GM10248 (cell line): Measurements from ENCODE around the gene HEATR5A.
"Not testable (repeated sequence)": the region's sequence is repeated elsewhere in the genome, so short reads cannot be mapped to it uniquely, and the experiment has no call there.

Experiments
- CTCF ChIA-PET: fragments of 300-600 bp; sonication (Branson Sonifier 250); formaldehyde crosslinking; extraction: SDS; loops from one replicate; lab custom pipeline; 2021; ENCODE audit warnings: antibody characterized with exemption; lab: Yijun Ruan, JAX
- POLR2A ChIA-PET: fragments of 350-650 bp; sonication (Branson Sonifier 250); formaldehyde crosslinking; extraction: SDS; loops from one replicate; lab custom pipeline; 2020; ENCODE audit warnings: antibody characterized with exemption; lab: Yijun Ruan, JAX
- DNase-seq: peaks from one replicate; pipeline ENCODE4 v3.0.0; 2012; ENCODE audit errors: extremely low spot score
- TF ChIP-seq, protein P1 (sequence below): IDR thresholded peaks from 2 replicates; pipeline ENCODE4 v1.5.1; 2012; ENCODE audit warnings: mild to moderate bottlenecking, low read depth; ENCODE audit errors: extremely low read depth, missing control alignments, control extremely low read depth

HEATR5A gene

GRCh38 chr14:31283578-31284252 is 136.6 kb downstream of the HEATR5A start:
- CTCF ChIA-PET: interaction anchor here (1.0 to 1.1 kb wide), 2 partner anchors 11 to 68 kb away, joined by 3 to 4 read pairs; no protein-coding TSS in a partner anchor

GRCh38 chr14:31283153-31283552 is 137.2 kb downstream of the HEATR5A start:
- TF ChIP-seq, protein P1, sequence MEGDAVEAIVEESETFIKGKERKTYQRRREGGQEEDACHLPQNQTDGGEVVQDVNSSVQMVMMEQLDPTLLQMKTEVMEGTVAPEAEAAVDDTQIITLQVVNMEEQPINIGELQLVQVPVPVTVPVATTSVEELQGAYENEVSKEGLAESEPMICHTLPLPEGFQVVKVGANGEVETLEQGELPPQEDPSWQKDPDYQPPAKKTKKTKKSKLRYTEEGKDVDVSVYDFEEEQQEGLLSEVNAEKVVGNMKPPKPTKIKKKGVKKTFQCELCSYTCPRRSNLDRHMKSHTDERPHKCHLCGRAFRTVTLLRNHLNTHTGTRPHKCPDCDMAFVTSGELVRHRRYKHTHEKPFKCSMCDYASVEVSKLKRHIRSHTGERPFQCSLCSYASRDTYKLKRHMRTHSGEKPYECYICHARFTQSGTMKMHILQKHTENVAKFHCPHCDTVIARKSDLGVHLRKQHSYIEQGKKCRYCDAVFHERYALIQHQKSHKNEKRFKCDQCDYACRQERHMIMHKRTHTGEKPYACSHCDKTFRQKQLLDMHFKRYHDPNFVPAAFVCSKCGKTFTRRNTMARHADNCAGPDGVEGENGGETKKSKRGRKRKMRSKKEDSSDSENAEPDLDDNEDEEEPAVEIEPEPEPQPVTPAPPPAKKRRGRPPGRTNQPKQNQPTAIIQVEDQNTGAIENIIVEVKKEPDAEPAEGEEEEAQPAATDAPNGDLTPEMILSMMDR: no peak
- CTCF ChIA-PET: interaction anchor here (1.0 to 1.1 kb wide), 2 partner anchors 10 to 68 kb away, joined by 3 to 4 read pairs; no protein-coding TSS in a partner anchor
- DNase-seq: no peak
- POLR2A ChIA-PET: no interaction called here

More at GRCh38 chr14:31283578-31284252, 136.6 kb downstream of the HEATR5A start:
- TF ChIP-seq, protein P1: no peak
- no peak for DNase-seq
- POLR2A ChIA-PET: no interaction called here

DNA sequence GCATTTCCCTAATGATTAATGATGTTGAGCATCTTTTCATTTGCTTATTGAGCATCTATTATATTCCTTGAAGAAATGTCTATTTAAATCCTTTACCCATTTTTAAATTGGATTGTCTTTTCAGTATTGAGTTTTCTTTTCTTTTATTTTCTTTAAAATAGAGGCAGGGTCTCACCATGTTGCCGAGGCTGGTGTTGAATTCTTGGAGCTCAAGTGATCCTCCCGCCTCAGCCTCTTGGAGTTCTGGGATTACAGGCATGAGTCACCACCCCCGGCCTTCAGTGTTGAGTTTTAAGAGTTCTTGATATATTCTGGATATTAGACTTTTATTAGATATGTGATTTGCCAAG is 139.5 kb downstream of the HEATR5A start:
- POLR2A ChIA-PET: no interaction called here
- DNase-seq: no peak
- TF ChIP-seq, protein P1: no peak
- CTCF ChIA-PET: interaction anchor here (1.1 kb wide), 2 partner anchors 19 to 27 kb away, joined by 3 read pairs; no protein-coding TSS in a partner anchor

- POLR2A ChIA-PET: no interaction called here
- TF ChIP-seq, protein P1: no peak
- CTCF ChIA-PET: interaction anchor here (1.1 kb wide), 1 partner anchor 28 kb away, joined by 3 read pairs; no protein-coding TSS in a partner anchor
- no peak for DNase-seq
Observed at GRCh38 chr14:31280132-31280870, 140.0 kb downstream of the HEATR5A start.

DNA sequence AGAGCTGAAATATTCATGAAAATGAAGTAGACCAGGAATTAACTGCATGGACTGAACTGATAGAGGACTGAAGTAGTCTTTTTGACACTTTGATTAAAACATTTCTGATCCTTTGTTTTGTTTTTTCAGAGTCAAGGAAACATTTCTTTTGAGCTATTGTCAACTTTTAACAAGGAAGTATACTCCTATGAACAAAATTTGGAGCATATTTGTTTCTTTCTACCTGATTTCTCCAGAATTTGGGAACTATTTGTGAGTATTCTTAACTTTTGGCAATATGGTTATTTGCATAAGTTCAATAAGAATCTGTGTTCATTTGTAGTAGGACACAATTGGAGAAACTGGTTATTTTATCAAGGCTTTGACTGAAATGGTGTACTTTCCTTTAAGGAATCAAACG is 141.5 kb downstream of the HEATR5A start:
- POLR2A ChIA-PET: no interaction called here
- DNase-seq: no peak
- TF ChIP-seq, protein P1: no peak
- CTCF ChIA-PET: no interaction called here

DNA sequence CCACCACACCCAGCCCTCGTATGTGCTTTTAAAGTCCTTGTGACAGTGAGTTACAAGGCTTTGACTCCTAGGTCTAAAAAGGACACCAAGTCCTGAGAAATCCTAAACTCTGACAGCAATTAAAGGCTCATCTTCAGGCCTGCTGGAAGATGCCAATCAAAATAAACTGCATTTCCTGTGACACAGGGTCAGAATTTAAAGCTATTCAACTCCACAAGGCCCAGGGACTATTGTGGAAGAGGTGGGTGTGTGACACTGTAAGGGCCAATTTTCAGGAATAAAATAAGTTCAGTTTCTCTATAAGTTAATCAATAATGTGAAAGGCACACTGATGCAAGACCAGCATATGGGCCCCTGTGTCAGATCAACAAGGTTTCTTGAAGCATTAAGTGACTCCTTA is 143.3 kb downstream of the HEATR5A start:
- TF ChIP-seq, protein P1: no peak
- ChIA-PET CTCF (no interaction called here), POLR2A (no interaction called here)
- no peak for DNase-seq

DNA sequence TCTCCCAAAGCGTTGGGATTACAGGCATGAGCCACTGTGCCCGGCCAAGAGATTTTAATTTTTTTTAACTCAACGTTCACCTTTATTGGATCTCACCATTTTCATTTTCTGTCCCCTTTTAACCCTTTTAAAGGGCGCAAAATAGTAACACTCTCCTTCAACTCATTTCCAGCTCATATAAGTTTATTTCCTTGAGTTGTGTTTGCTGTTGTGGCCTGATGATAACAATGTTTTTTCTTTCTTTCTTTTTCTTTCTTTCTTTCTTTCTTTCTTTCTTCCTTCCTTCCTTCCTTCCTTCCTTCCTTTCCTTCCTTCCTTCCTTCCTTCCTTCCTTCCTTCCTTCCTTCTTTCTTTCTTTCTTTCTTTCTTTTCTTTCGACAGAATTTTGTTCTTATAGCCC is 143.9 kb downstream of the HEATR5A start:
- DNase-seq, POLR2A ChIA-PET, CTCF ChIA-PET: not testable (repeated sequence)
